ENCODE data around the gene C6orf163.

C6orf163 gene

DNA sequence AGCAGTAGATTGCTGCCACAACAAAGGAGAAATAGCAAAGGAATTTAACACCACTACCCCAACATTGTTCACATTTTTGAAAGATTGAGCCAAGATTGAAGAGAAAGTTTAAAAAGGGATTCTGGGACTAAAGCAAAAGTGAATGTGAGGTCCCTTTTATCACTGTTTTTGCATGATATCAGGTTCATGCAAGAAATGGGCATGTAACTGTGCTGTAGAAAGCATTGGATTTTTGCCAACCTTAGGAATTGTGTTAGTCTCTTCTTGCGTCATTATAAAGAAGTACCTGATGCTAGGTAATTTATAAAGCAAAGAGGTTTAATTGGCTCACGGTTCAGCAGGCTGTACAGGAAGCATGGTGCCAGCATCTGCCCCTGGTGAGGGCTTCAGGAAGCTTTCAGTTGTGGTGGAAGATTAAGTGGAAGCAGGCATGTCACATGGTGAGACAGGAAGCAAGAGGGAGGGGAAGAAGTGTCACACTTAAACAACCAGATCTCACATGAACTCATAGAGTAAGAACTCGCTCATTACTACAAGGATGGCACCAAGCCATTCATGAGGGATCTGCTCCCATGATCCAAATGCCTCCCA is 10.9 kb upstream of the C6orf163 start:
- no peak for TF ChIP-seq EZH2 (IDR thresholded peaks at IDR 0.05; ENCODE audit: borderline replicate concordance, low read depth, low read length, severe bottlenecking)
- TF ChIP-seq, protein P1, sequence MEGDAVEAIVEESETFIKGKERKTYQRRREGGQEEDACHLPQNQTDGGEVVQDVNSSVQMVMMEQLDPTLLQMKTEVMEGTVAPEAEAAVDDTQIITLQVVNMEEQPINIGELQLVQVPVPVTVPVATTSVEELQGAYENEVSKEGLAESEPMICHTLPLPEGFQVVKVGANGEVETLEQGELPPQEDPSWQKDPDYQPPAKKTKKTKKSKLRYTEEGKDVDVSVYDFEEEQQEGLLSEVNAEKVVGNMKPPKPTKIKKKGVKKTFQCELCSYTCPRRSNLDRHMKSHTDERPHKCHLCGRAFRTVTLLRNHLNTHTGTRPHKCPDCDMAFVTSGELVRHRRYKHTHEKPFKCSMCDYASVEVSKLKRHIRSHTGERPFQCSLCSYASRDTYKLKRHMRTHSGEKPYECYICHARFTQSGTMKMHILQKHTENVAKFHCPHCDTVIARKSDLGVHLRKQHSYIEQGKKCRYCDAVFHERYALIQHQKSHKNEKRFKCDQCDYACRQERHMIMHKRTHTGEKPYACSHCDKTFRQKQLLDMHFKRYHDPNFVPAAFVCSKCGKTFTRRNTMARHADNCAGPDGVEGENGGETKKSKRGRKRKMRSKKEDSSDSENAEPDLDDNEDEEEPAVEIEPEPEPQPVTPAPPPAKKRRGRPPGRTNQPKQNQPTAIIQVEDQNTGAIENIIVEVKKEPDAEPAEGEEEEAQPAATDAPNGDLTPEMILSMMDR (IDR thresholded peaks at IDR 0.05; ENCODE audit: borderline replicate concordance, extremely low read depth, low read length, poor library complexity, severe bottlenecking), result no peak
- Histone ChIP-seq H3K9ac (ENCODE audit: low read depth, low read length) (no peak overlapping the region), H2AFZ (ENCODE audit: low read depth, low read length) (no peak overlapping the region), H3K27me3 (ENCODE audit: insufficient read depth, low read length, poor library complexity) (no peaks in the 10 kb centered on the region), H3K9me3 (ENCODE audit: insufficient read depth, low read length, severe bottlenecking) (peaks cover 2% of the 10 kb centered on the region), H3K79me2 (ENCODE audit: insufficient read depth, low read length) (peaks cover 16% of the 10 kb centered on the region), H4K20me1 (ENCODE audit: insufficient read depth, low read length) (peaks cover 2% of the 10 kb centered on the region; the same call in 1 of the 2 replicates), H3K4me3 (ENCODE audit: low read depth in 1 of 2, low read length in 2 of 2) (no peak overlapping the region), H3K4me1 (ENCODE audit: insufficient read depth, low read length) (peaks cover 8% of the 10 kb centered on the region), H3K27ac (ENCODE audit: low read length) (peak overlapping the region; percentile 53; the same call in 1 of the 2 replicates), H3K36me3 (ENCODE audit: insufficient read depth, low read length) (no peaks in the 10 kb centered on the region), H3K4me2 (ENCODE audit: insufficient read depth, low read length) (no peak overlapping the region)
- DNase-seq (peak; percentile 51), ATAC-seq (ENCODE audit: insufficient read depth, low read depth) (peak; percentile 96)

DNA sequence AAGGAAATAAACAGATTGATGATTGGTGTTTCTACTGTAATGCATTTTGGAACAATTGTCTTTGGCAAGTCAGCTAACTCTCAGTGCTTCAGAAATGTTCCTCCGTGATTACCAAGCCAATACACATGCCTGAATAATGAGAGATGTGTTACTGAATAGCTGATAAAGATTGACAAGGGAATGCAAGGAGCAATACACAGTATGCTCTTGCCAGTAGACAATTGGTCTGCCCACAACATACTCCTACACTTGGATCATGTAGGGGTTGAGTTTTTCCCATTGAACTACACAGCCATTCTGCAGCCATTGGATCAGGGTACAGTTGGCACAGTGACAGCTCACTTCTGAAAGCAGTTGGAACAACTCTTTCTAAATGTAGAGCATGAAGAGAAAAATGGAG is 9.9 kb upstream of the C6orf163 start:
- Histone ChIP-seq H3K27ac (ENCODE audit: low read length) (no peak overlapping the region), H4K20me1 (ENCODE audit: insufficient read depth, low read length) (peaks cover 2% of the 10 kb centered on the region; the same call in 1 of the 2 replicates), H2AFZ (ENCODE audit: low read depth, low read length) (no peak overlapping the region), H3K36me3 (ENCODE audit: insufficient read depth, low read length) (no peaks in the 10 kb centered on the region), H3K9ac (ENCODE audit: low read depth, low read length) (no peak overlapping the region), H3K4me3 (ENCODE audit: low read depth in 1 of 2, low read length in 2 of 2) (no peak overlapping the region), H3K79me2 (ENCODE audit: insufficient read depth, low read length) (peaks cover 11% of the 10 kb centered on the region), H3K4me1 (ENCODE audit: insufficient read depth, low read length) (peaks cover 8% of the 10 kb centered on the region), H3K9me3 (ENCODE audit: insufficient read depth, low read length, severe bottlenecking) (peaks cover 2% of the 10 kb centered on the region), H3K27me3 (ENCODE audit: insufficient read depth, low read length, poor library complexity) (no peaks in the 10 kb centered on the region), H3K4me2 (ENCODE audit: insufficient read depth, low read length) (no peak overlapping the region)
- TF ChIP-seq, protein P1 (IDR thresholded peaks at IDR 0.05; ENCODE audit: borderline replicate concordance, extremely low read depth, low read length, poor library complexity, severe bottlenecking), result no peak
- TF ChIP-seq EZH2 (IDR thresholded peaks at IDR 0.05; ENCODE audit: borderline replicate concordance, low read depth, low read length, severe bottlenecking), result no peak
- DNase-seq, result no peak
- no peak for ATAC-seq (ENCODE audit: insufficient read depth, low read depth)

DNA sequence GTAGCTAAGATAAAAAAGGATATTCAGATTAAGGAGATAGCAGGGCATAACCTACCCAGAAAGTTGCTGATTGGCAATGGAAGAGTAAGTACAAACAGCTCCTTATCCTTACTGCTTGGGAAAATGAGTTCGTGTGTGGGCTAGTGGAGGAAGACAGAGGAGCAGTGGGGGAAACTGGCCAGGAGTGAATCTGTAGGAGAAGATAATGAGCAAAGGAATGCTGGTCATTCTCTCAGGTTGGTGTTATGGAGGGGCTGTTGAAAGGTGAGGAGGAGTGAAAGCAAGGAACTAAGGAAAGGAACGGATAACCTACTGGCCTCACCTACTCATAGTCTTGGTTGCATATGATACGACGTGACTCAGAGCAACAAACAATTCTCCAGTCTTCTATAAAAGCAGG is 8.2 kb upstream of the C6orf163 start:
- no peak overlapping the region for H3K27ac ChIP-seq (ENCODE audit: low read length)
- peaks cover 8% of the 10 kb centered on the region for H3K4me1 ChIP-seq (ENCODE audit: insufficient read depth, low read length)
- H3K9ac ChIP-seq (ENCODE audit: low read depth, low read length), result no peak overlapping the region
- ATAC-seq (ENCODE audit: insufficient read depth, low read depth), result no peak
- no peaks in the 10 kb centered on the region for H3K27me3 ChIP-seq (ENCODE audit: insufficient read depth, low read length, poor library complexity)
- no peak for DNase-seq
- H2AFZ ChIP-seq (ENCODE audit: low read depth, low read length), result no peak overlapping the region
- peaks cover 8% of the 10 kb centered on the region for H3K79me2 ChIP-seq (ENCODE audit: insufficient read depth, low read length)
- no peaks in the 10 kb centered on the region for H3K36me3 ChIP-seq (ENCODE audit: insufficient read depth, low read length)
- peaks cover 2% of the 10 kb centered on the region; the same call in 1 of the 2 replicates for H4K20me1 ChIP-seq (ENCODE audit: insufficient read depth, low read length)
- H3K4me2 ChIP-seq (ENCODE audit: insufficient read depth, low read length), result no peak overlapping the region
- H3K4me3 ChIP-seq (ENCODE audit: low read depth in 1 of 2, low read length in 2 of 2), result no peak overlapping the region
- H3K9me3 ChIP-seq (ENCODE audit: insufficient read depth, low read length, severe bottlenecking), result peaks cover 2% of the 10 kb centered on the region
- TF ChIP-seq, protein P1 (IDR thresholded peaks at IDR 0.05; ENCODE audit: borderline replicate concordance, extremely low read depth, low read length, poor library complexity, severe bottlenecking), result no peak
- TF ChIP-seq EZH2 (IDR thresholded peaks at IDR 0.05; ENCODE audit: borderline replicate concordance, low read depth, low read length, severe bottlenecking), result no peak
